ENCODE results near the gene TNRC18.

DNA sequence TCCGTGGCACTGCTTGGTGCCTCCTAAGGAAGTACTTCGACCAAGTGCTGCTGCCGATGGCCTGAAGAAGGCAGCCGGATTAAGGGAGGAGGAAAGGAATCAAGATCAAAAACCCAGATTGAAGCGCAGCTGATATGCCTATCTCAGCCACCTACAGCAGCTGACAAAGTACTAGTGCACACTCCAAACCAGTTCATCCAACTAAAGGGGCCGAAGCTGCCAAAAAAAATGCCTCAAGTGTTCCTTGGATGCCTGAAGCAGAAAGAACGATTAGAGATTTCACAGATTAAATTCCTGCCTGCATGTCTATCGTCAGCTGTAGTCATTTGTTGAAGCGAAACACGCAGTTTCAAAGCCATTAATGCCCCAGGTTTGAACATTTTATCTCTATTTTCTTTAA lies 65.7 kb downstream of the TNRC18 start:
- TF ChIP-seq ZNF274 (IDR thresholded peaks at IDR 0.05; ENCODE audit: low read depth, low read length), result no peak
- no peak for TF ChIP-seq YY1 (IDR thresholded peaks at IDR 0.05; ENCODE audit: insufficient read depth, insufficient read length)
- no peak for TF ChIP-seq SUZ12 (IDR thresholded peaks at IDR 0.05; ENCODE audit: extremely low read depth, insufficient read depth, insufficient read length)

Data from NT2/D1 (cell line).